HG03432 (cell line): ENCODE data around the gene CSF2RB.

Source experiments
- ATAC-seq: cut with Tn5 transposase; IDR thresholded peaks from one replicate; pipeline ENCODE4 v1.9.1; 2021; ENCODE audit warnings: mild to moderate bottlenecking, moderate library complexity; ENCODE audit not compliant: unreplicated experiment

Gene CSF2RB

DNA sequence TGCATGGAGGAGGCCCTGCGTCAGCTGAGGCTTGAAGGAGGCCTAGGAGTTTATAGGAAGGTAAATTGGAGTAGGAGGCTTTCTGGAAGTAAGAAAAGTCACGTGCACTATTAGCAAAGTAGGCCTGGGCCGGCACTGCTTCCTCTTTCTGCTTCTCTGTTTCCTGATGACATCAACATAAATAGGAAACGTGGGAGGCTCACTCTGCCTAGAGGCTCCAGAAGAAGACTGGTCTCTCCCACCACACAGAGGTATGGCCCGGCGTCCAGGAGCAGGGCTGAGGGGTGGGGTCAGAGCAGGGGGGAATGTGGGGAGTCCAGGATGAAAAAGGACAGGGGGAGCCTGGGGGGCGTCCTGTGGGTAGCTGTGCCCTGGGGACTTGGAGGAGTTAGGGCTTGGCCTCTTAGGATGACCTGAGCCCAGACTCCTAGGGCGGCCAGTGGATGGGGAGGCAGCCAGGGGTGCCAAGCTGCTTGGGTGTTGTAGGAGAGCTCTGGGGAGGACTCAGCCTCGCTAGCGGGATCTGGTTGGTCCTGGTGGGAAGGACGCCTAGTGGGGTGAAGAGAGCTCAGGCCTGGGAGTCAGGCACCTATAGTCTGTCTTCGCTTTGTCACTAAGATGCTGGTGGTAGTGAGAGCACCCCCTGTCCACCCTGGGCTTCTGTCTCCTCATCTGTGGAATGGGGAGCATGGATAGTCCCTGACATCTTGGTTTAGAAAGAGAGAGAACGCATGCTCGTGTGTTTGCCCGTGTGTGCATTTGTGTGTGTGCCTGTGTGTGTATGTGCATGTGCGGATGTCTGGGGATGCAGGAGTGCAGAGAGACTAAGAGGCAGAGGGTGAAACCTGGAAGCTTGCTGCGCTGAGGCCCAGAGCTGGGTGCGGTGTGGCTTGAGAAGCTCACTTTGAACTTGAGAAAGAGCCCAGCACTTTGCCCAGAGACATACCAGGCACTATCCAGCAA lies at the start of gene CSF2RB:
Gene CSF2RB (plus strand): TSS at position 202 of the 963 bp plus-strand sequence. CDS start 8,580 bp downstream, outside the sequence.
- ATAC-seq, result no peak

GRCh38 chr22:36863979-36864378 lies 49.4 kb upstream of the CSF2RB start:
- ATAC-seq, result no peak

- no peak for ATAC-seq
These were observed 48.8 kb upstream of the CSF2RB start for GRCh38 chr22:36864454-36865215.

DNA sequence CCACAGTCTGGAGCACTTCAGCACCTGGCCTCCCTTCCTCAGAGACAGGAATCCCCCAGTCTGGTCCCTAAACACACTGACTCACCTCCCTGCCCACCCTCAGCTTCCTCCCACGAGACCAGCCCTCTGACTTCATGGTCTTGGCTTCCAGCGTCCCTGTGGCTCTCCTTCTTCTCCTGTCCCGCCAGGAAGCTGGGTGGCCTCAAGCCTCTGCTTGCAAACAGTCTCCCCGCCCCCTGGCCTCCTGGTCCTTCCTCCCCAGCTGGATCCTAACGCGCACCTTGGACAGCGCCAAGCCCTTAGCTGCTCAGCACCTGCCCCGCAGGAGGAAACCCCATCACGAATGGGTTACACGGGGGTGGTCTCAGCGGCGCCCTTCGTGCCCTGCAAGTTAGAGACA lies 48.1 kb upstream of the CSF2RB start:
- ATAC-seq, result no peak

DNA sequence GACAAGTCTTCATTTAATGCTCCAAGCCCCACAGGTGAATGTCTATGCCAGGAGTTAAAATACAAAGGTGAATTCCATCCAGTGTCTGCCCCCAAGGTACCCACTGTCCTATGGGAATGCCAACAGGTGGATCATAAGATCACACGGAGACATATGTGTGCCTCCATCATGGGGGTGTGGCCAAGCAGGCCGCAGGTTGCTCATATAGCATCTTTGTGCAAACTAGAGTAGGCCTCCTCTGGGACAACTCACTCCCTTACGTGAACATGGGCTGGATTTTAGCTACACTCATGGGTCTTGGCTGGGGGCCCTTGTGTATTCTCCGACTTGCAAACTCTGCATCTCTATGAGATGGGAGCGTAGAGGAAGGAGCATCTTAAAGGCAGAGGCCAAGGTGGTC lies 45.7 kb upstream of the CSF2RB start:
- no peak for ATAC-seq

GRCh38 chr22:36868546-36869181 lies 44.8 kb upstream of the CSF2RB start:
- ATAC-seq, result no peak

GRCh38 chr22:36870250-36870649 lies 43.2 kb upstream of the CSF2RB start:
- ATAC-seq, result no peak

- no peak for ATAC-seq
These were observed 41.8 kb upstream of the CSF2RB start for GRCh38 chr22:36871669-36872081.

DNA sequence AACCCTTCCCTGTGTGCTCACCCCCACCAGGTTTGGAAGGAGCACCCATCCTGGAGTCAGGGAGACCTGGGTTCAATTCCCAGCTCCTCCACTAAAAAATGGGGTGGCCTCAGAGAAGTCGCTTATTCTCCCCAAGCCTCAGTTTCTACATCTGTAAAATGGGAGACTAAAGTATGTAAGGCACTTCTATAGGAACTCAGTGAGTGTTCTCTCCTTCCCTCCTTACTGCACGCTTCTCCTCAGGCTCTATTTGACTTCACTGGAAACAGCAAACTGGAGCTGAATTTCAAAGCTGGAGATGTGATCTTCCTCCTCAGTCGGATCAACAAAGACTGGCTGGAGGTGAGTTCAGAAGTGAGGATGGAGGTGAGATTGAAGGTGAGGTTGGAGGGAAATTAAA lies 41.3 kb upstream of the CSF2RB start:
- no peak for ATAC-seq

GRCh38 chr22:36872866-36873498 lies 40.4 kb upstream of the CSF2RB start:
- ATAC-seq, result no peak

- ATAC-seq, result peak; percentile 84
These were observed 39.7 kb upstream of the CSF2RB start for GRCh38 chr22:36873614-36874308.

DNA sequence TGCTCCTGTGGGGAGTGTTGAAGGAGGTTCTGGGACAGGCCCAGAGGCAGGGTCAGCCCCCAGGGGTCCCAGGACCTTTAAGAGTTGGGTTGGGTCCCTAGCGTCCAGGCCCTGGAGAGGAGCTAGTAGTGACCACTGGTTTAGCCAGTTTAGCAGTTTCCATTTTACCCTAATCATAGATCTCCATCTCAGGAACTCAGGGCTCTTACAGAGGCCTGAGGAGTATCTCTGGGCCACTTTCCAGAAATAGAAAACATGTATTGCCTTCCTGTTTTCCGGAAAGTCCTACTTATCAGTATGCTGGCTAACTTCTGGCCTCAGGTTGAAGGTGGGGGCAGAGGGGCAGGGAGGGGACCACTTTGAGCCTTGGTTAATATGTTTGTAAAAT lies 39.1 kb upstream of the CSF2RB start:
- no peak for ATAC-seq

DNA sequence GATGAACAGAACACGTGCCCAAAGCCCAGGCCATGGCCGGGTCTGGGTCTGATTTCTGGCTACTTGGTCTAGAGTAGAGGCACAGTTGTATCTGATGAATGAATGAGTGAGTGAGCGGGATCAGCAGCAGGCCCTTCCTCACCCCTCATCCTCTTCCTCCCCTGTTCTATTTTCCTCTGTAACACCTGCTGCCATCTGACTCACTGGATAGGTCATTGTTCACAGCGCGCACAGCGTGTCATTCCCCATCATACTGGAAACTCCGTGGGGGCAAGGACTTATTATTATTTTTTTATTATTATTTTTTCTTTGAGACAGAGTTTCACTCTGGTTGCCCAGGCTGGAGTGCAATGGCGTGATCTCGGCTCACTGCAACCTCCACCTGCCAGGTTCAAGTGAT lies 38.7 kb upstream of the CSF2RB start:
- no peak for ATAC-seq

DNA sequence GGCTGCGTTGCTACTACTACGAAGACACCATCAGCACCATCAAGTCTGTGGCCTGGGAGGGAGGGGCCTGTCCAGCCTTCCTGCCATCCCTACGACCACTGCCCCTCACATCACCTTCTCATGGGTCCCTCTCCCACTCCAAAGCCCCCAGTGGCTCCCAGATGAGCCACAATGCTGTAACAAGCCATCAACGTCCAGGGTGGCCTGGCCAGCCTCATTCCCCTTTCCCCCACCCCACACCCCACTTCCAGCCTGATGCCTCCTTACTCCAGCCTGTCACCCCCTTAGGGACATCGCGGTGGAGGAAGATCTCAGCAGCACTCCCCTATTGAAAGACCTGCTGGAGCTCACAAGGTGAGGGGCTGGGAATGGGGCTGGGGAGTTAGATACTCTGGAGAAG lies 37.7 kb upstream of the CSF2RB start:
- no peak for ATAC-seq

DNA sequence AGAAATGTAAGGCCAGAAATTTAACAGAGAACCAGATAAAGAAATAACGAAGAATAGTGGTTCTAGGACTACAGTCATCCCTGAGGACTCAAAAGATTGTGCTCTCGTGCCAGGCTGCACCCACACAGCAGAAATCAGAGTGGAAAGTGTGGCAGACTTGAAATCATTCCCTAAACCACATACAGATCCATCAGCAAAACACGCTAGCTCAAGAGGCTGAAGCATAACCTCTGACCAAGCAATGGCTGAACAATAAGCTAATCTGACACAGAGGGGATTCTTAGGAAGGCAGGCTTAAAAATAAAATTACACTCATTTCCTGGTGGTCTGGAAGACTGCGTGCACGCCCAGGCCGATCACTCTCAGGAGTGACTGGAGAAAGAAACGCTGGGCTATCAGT lies 33.7 kb upstream of the CSF2RB start:
- no peak for ATAC-seq

DNA sequence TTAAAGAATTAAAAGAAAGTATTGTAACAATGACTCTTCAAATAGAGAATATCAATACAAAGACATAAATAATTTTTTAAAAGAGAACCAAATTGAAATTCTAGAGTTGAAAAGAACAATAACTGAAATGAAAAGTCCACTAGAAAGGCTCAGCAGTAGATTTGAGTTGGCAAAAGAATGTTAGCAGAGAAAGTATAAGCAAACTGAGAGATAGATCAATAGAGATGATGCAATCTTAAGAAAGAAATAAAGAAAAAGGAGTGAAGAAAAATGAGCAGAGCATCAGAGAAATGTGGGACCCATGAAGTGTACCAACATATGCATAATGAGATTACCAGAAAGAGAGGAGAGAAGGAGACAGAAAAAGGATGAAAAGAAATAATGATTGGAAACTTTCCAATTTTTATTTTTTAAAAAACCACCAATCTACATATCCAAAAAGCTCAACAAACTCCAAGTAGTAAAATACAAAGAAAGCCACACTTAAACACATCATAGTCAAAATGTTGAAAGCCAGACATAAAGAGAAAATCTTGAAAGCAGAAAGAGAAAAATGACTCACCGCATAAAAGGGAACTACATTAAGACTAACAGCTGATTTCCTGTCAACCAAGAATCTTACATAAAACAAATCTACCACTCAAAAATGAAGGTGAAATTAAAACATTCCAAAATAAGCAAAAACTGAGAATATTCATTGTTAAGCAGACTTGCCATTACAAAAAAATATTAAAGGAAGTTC lies 31.8 kb upstream of the CSF2RB start:
- no peak for ATAC-seq

DNA sequence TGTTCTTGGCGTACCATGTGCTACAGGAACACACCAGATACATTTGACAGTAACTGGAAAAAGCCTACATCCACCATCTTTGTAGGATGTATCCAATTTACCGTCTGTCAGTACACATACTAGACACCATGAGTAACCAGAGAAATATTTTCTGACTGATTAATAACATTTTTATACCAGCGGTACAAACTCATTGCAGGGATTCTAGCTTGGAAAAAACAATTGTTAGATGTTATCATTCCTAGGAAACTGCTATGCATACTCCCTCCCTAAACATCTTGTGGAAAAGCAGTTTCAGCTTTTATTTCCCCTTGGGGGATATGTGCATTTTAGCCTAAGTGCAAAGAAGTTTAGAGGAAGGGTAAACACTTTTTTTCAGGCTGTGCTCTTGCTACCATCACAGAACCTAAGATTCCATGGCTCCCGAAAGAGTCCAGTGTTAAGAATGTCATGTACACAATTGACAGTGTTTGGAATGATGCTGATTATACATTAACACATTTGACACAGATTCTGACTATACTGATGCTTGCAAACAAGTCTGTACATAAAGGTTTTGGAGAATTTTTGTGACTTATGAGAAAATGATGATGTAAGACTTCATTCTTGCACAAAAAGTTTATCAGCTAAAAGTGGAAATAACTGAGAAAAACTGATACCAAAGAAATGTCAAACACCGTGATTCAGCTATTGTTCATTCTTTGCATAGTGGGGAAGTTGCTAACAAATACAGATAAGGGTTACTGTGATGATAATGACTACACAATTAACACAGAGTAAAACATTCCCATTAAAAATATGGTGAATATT lies 28.9 kb upstream of the CSF2RB start:
- ATAC-seq, result no peak

- no peak for ATAC-seq
These were observed 28.0 kb upstream of the CSF2RB start for GRCh38 chr22:36885474-36885873.

DNA sequence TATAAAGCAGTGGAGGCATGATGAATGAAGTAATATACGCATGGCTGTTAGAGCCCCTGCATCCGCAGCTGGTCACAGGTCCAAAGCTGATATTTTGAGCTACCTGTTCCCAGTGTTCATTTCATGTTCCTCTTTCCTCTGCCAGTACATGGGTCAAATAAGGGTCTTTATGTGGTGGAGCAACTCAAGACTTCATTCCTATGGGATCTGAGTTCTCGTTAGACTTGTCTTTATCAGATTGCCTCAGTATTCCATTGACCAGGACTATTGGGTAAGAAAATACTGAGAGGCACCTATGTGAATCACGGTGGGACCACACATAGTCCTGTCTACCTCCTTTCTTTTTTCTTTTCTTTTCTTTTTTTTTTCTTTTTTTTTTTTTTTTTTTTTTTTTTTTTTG lies 27.4 kb upstream of the CSF2RB start:
- ATAC-seq, result no peak
